Osteocyte (in vitro differentiated cells): ENCODE measurements around the gene BIVM. TPM values are rescaled to one million over a fixed set of nuclear protein-coding genes. Genes with fewer than 3 reads are reported as not detected.

Experiments
- DNase-seq: peaks from one replicate; pipeline ENCODE4 v3.0.0; 2021; ENCODE audit warnings: mixed read lengths; ENCODE audit not compliant: unreplicated experiment; ENCODE audit errors: extremely low spot score
- H3K27ac Mint-ChIP-seq: one replicate; pipeline ENCODE4 v1.8.0; 2021; ENCODE audit warnings: mild to moderate bottlenecking, mixed read lengths; ENCODE audit not compliant: unreplicated experiment
- H3K27me3 Mint-ChIP-seq: one replicate; pipeline ENCODE4 v1.8.0; 2021; ENCODE audit warnings: mixed read lengths; ENCODE audit not compliant: unreplicated experiment
- H3K36me3 Mint-ChIP-seq: one replicate; pipeline ENCODE4 v1.8.0; 2021; ENCODE audit warnings: mixed read lengths; ENCODE audit not compliant: unreplicated experiment
- H3K4me1 Mint-ChIP-seq: one replicate; pipeline ENCODE4 v1.8.0; 2021; ENCODE audit warnings: mixed read lengths; ENCODE audit not compliant: unreplicated experiment
- H3K4me3 Mint-ChIP-seq: one replicate; pipeline ENCODE4 v1.8.0; 2021; ENCODE audit warnings: mild to moderate bottlenecking, moderate library complexity, mixed read lengths; ENCODE audit not compliant: unreplicated experiment
- H3K9me3 Mint-ChIP-seq: one replicate; pipeline ENCODE4 v1.8.0; 2021; ENCODE audit warnings: mixed read lengths; ENCODE audit not compliant: unreplicated experiment
- total RNA-seq: library from RNA; stranded (reverse); gene quantifications from 2 replicates; pipeline ENCODE4 v1.2.1, GENCODE V29; 2021
- TF ChIP-seq, protein P1 (sequence below): fragments of 200-600 bp; sonication (generic); IDR thresholded peaks from 2 replicates; pipeline ENCODE4 v1.5.0; 2021; ENCODE audit warnings: antibody characterized with exemption, mild to moderate bottlenecking, moderate library complexity

BIVM gene
- total RNA-seq, 1 donor from 2014 or later, result 30.7 TPM

- peaks cover 70% of the 10 kb centered on the region for H3K36me3 Mint-ChIP-seq
- H3K4me1 Mint-ChIP-seq, result peaks cover 3% of the 10 kb centered on the region
- no peaks in the 10 kb centered on the region for H3K9me3 Mint-ChIP-seq
- no peaks in the 10 kb centered on the region for H3K27me3 Mint-ChIP-seq
- H3K4me3 Mint-ChIP-seq, result no peak overlapping the region
- no peak for DNase-seq
- no peak overlapping the region for H3K27ac Mint-ChIP-seq
- TF ChIP-seq, protein P1, sequence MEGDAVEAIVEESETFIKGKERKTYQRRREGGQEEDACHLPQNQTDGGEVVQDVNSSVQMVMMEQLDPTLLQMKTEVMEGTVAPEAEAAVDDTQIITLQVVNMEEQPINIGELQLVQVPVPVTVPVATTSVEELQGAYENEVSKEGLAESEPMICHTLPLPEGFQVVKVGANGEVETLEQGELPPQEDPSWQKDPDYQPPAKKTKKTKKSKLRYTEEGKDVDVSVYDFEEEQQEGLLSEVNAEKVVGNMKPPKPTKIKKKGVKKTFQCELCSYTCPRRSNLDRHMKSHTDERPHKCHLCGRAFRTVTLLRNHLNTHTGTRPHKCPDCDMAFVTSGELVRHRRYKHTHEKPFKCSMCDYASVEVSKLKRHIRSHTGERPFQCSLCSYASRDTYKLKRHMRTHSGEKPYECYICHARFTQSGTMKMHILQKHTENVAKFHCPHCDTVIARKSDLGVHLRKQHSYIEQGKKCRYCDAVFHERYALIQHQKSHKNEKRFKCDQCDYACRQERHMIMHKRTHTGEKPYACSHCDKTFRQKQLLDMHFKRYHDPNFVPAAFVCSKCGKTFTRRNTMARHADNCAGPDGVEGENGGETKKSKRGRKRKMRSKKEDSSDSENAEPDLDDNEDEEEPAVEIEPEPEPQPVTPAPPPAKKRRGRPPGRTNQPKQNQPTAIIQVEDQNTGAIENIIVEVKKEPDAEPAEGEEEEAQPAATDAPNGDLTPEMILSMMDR, result no peak
Measured at GRCh38 chr13:102862624-102863210, 63.8 kb downstream of the BIVM start.

DNA sequence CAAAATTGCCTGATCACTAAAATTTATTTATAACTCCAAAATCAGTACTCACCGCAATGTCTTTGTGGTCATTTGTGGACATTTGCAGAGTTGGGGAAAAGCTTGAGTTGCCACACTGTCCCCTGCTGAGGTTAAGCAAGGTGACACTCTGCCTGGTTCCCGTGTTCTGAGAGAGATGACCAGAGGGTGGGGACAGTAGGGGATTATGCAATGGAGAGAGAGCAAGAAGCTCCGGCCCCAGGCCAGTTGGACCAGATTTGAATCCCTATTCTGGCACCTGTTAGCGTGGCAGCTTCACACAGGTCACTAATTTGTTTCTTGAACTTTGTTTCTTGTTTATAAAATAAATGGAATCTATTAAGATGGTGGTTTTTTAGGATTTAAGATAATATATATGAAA is 64.7 kb downstream of the BIVM start:
- peaks cover 65% of the 10 kb centered on the region for H3K36me3 Mint-ChIP-seq

DNA sequence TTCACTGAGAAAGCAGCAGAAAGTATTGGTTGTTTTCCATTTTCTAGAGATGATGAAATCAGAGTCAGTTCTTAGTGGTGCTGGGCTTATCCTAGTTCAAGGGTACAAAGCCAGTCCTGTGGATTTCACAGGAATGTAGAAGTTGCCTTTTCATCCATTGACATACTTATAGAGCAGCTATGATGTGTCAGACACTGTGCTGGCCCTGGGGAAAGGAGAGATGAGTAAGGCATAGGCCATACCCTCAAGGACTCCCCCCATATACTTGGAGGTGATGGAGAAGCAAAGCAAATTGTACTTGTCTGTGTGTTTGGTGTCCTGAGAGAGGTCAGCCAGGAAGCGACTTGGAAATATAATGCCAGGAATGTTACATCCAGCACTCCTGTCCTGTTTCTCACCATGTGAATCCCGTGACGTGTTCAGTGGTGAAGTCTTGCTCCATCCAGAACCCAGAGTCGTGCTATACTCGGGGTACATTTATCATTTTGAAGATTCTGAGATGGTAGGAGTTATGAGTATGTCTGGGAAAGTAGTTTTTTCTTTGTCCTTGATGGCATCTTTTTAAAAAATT is 69.5 kb downstream of the BIVM start:
- no peak for DNase-seq
- H3K27me3 Mint-ChIP-seq, result no peaks in the 10 kb centered on the region
- peaks cover 5% of the 10 kb centered on the region for H3K4me1 Mint-ChIP-seq
- TF ChIP-seq, protein P1, result no peak
- H3K9me3 Mint-ChIP-seq, result no peaks in the 10 kb centered on the region
- H3K36me3 Mint-ChIP-seq, result peaks cover 53% of the 10 kb centered on the region
- H3K4me3 Mint-ChIP-seq, result no peak overlapping the region
- no peak overlapping the region for H3K27ac Mint-ChIP-seq

More for the DNA sequence above, 64.7 kb downstream of the BIVM start:
- DNase-seq, result no peak
- no peak overlapping the region for H3K27ac Mint-ChIP-seq
- TF ChIP-seq, protein P1, result no peak
- H3K27me3 Mint-ChIP-seq, result no peaks in the 10 kb centered on the region
- peaks cover 3% of the 10 kb centered on the region for H3K4me1 Mint-ChIP-seq
- H3K4me3 Mint-ChIP-seq, result no peak overlapping the region
- H3K9me3 Mint-ChIP-seq, result no peaks in the 10 kb centered on the region

- no peaks in the 10 kb centered on the region for H3K9me3 Mint-ChIP-seq
- TF ChIP-seq, protein P1, result no peak
- peak overlapping the region; percentile 46 for H3K27ac Mint-ChIP-seq
- peaks cover 48% of the 10 kb centered on the region for H3K36me3 Mint-ChIP-seq
- H3K27me3 Mint-ChIP-seq, result no peaks in the 10 kb centered on the region
- no peak for DNase-seq
- H3K4me1 Mint-ChIP-seq, result peaks cover 5% of the 10 kb centered on the region
- H3K4me3 Mint-ChIP-seq, result no peak overlapping the region
Measured at GRCh38 chr13:102869948-102870676, 71.2 kb downstream of the BIVM start.
